Prostate gland (tissue), 2 donors: ENCODE results near the gene ITPRIP. TPM values are rescaled to one million over a fixed set of nuclear protein-coding genes. Genes with fewer than 3 reads are reported as not detected.
A peak's percentile ranks its signal among the peaks of the same experiment; 100 is the strongest.

ENCODE experiments used
- DNase-seq: peaks from one replicate; pipeline ENCODE4 v3.0.0-alpha.2; 2019; ENCODE audit warnings: low spot score
- H3K27ac ChIP-seq, 2 donors: fragments of 200-600 bp; sonication (generic); 2 replicates each; pipeline ENCODE4 v1.5.1; 2017 to 2019
- H3K27me3 ChIP-seq: fragments of 200-600 bp; sonication (generic); replicated peaks from 2 replicates; pipeline ENCODE4 v1.5.1; 2019; ENCODE audit not compliant: insufficient read depth
- H3K36me3 ChIP-seq, 2 donors: fragments of 200-600 bp; sonication (generic); 1 replicate in 1 of 2; 2 replicates in 1 of 2; pipeline versions ENCODE4 v1.5.1 to v1.8.1; 2017 to 2019
- H3K4me1 ChIP-seq: fragments of 200-600 bp; sonication (generic); replicated peaks from 2 replicates; pipeline ENCODE4 v1.5.1; 2019
- H3K4me3 ChIP-seq, 2 donors: fragments of 200-600 bp; sonication (generic); 2 replicates each; pipeline ENCODE4 v1.5.1; 2017 to 2019
- H3K9me3 ChIP-seq: fragments of 200-600 bp; sonication (generic); 2 replicates; pipeline ENCODE4 v1.5.1; 2017
- POLR2A ChIP-seq: fragments of 450-650 bp; IDR thresholded peaks from one replicate; pipeline ENCODE4 v1.6.1; 2016; ENCODE audit warnings: antibody characterized with exemption, mild to moderate bottlenecking
- POLR2AphosphoS5 ChIP-seq: sonication (generic); formaldehyde crosslinking; IDR thresholded peaks from one replicate; pipeline ENCODE4 v1.6.1; 2017; ENCODE audit warnings: antibody characterized with exemption
- WGBS: methylation state at CpG from one replicate; pipeline ENCODE4 v1.1.5; 2018; 5-methylcytosine and 5-hydroxymethylcytosine counted together
- intact Hi-C: fragments of 100-400 bp; cut with DNase I; formaldehyde crosslinking; loops from one replicate; pipeline ENCODE4 v1.14.2; 2022
- total RNA-seq, 2 donors: library from RNA; depleted of rRNA; stranded (reverse); fragments of >200 nt; gene quantifications; one replicate each; pipeline ENCODE4 v1.1.0, GENCODE V29; 2016
- TF ChIP-seq, protein P1 (sequence below), 4 experiments: fragments of 200-600 bp in 2 of 4; fragments of 450-650 bp in 2 of 4; sonication (generic) in 2 of 4; IDR thresholded peaks; 1 replicate in 3 of 4; 2 replicates in 1 of 4; pipeline ENCODE4 v1.5.1; 2016 to 2019; ENCODE audit warnings: antibody characterized with exemption in 4 of 4, mild to moderate bottlenecking in 2 of 4, moderate library complexity in 2 of 4

Gene ITPRIP, protein sequence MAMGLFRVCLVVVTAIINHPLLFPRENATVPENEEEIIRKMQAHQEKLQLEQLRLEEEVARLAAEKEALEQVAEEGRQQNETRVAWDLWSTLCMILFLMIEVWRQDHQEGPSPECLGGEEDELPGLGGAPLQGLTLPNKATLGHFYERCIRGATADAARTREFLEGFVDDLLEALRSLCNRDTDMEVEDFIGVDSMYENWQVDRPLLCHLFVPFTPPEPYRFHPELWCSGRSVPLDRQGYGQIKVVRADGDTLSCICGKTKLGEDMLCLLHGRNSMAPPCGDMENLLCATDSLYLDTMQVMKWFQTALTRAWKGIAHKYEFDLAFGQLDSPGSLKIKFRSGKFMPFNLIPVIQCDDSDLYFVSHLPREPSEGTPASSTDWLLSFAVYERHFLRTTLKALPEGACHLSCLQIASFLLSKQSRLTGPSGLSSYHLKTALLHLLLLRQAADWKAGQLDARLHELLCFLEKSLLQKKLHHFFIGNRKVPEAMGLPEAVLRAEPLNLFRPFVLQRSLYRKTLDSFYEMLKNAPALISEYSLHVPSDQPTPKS
- total RNA-seq, result 10 to 100 TPM; 12.5 to 35.8 TPM

DNA sequence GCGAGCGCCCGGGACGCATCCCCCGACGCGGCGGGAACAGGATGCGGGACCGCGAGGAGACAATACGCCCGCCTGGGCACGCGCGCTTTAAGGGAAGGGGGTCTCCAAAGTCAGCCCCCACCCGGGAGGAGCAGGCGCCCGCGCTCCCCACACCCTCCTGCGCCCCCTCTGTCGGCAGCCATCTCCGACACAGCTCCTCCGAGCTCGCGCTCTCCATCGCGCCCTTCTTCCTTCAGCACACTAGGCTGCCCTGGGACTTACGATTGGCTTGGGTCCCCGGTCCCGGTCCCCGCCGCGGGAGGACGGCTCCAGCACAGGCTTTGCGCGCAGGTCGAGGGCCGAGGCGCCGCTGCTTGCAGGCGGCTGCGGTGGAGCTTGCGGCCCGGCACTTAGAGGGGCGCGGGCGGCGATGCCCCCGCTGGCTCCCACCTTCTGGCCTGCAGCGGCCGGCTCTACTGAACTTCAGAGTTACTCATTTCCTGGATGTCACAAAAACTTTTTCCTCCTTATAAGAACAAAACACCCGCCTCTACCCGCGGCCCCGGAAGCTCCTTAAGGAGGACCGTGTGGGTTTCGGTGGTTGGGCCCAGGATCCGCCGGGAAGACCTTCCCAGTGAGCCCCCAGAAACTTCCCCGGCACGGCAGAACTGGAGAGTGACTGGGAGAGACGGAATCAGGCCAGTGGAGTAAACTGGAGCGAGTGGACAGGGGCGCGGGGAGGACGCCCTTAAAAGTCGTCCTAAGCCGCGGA is at the start of gene ITPRIP:
ITPRIP (minus strand) TSS at position 481 of the 751 bp plus-strand sequence. CDS start 22,414 bp downstream, outside the sequence.
- TF ChIP-seq, protein P1, sequence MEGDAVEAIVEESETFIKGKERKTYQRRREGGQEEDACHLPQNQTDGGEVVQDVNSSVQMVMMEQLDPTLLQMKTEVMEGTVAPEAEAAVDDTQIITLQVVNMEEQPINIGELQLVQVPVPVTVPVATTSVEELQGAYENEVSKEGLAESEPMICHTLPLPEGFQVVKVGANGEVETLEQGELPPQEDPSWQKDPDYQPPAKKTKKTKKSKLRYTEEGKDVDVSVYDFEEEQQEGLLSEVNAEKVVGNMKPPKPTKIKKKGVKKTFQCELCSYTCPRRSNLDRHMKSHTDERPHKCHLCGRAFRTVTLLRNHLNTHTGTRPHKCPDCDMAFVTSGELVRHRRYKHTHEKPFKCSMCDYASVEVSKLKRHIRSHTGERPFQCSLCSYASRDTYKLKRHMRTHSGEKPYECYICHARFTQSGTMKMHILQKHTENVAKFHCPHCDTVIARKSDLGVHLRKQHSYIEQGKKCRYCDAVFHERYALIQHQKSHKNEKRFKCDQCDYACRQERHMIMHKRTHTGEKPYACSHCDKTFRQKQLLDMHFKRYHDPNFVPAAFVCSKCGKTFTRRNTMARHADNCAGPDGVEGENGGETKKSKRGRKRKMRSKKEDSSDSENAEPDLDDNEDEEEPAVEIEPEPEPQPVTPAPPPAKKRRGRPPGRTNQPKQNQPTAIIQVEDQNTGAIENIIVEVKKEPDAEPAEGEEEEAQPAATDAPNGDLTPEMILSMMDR (IDR thresholded peaks at IDR 0.05), result peak in 2 of 4 experiments; percentile 16 to 21
- TF ChIP-seq POLR2A (peak; percentile 91), POLR2AphosphoS5 (peak; percentile 78)
- Histone ChIP-seq H3K9me3 (no peaks in the 10 kb centered on the region), H3K27me3 (no peaks in the 10 kb centered on the region), H3K27ac (peak within 1 kb of the TSS; percentile 96), H3K4me1 (peaks cover 10% of the 10 kb centered on the region), H3K36me3 (no peaks in the 10 kb centered on the region), H3K4me3 (peak within 1 kb of the TSS; percentile 70 to 94)
- under 1% methylated on average over 70 of the region's 70 CpGs for WGBS
- peak; percentile 71 for DNase-seq
- intact Hi-C loops, result no loop called here

DNA sequence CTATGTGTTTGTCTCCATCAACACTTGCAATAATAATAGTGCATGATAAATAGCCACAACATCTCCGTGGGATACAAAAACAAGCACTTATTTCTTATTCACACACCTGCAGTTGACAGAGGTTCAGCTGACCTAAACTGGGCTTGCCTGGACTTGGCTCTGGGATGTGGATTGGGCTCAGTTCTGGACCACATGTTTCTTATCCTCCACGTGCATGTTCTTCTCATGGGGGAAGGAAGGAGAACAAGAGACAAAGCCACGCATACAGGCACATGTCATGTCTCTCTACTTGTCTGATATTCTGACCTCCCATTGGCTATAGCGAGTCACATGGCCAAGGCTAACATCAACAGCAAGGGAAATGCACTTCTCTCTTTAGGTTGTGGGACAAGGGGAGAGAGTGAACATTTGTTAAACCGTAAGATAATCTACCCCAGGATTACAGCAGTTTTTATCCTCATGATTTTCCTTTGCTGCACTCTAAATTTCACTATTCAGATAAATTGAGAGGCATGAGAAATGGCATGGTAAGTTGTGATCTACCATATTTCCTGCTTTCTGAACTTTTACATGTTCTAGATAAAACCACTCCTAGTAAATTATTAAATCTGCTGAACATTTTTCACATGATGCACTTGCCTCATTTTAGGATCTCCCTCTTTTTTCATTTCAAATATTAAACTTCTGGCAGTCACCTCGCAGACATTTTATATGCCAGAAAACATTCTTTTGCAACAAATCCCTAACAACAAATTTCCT is 49.0 kb upstream of the ITPRIP start:
- no peak for DNase-seq
- WGBS, result 57% methylated on average over 6 of the region's 6 CpGs
- Histone ChIP-seq H3K27me3 (peaks cover 2% of the 10 kb centered on the region), H3K36me3 (no peaks in the 10 kb centered on the region), H3K9me3 (no peaks in the 10 kb centered on the region), H3K27ac (no peak overlapping the region), H3K4me3 (no peak overlapping the region), H3K4me1 (no peaks in the 10 kb centered on the region)
- intact Hi-C loops, result no loop called here
- TF ChIP-seq POLR2A (no peak), POLR2AphosphoS5 (no peak)
- TF ChIP-seq, protein P1 (IDR thresholded peaks at IDR 0.05), result no peak

DNA sequence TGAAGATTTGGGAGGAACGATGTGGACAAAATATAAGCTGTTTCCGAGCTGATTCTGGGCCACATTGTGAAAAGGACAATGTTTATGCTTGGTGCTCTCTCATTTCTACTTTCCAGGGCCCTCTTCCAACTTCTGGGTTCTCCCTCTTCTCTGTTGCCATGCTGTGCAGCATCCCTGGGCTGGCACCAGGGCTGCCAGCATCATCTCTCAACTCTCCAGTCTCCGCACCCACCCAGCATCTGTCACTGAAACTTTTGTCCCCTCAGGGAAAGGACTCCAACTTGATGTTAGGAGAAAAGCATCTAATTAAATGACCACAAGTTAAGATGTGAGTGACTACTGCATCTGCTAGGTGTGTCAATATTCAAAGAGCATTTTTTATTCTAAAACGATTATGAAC is 42.1 kb upstream of the ITPRIP start:
- Histone ChIP-seq H3K36me3 (no peaks in the 10 kb centered on the region), H3K27me3 (no peaks in the 10 kb centered on the region), H3K27ac (no peak overlapping the region), H3K4me3 (no peak overlapping the region), H3K4me1 (no peaks in the 10 kb centered on the region), H3K9me3 (no peaks in the 10 kb centered on the region)
- 81% methylated on average over 4 of the region's 4 CpGs for WGBS
- intact Hi-C loops, result no loop called here
- TF ChIP-seq POLR2AphosphoS5, result no peak
- TF ChIP-seq, protein P1 (IDR thresholded peaks at IDR 0.05), result no peak
- TF ChIP-seq POLR2A, result no peak
- DNase-seq, result no peak

DNA sequence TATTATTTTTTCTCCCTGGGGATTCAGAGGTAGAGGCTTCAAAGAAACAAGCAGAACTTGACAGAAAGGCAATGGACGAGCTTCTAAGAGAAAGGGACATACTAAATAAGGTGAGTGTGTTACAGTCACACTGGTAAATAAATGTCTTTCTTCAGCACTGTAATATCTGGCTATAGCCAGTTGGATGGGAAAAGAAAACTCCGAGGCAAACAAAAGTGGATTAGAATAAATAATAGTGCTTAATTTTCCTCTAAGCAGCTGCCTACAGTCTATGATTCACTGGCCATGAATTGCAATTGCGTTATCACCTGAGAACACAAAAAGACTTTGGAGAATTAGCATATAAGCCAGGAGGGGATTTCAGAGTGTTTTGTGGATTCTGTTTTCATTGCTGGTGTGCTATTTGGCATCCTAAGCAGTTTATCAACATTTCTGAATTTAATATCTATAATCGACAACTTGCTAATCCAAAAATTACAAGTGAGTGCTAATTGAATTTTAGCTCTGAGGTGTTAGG is 38.6 kb upstream of the ITPRIP start:
- DNase-seq, result no peak
- Histone ChIP-seq H3K27ac (no peak overlapping the region), H3K4me1 (no peaks in the 10 kb centered on the region), H3K36me3 (no peaks in the 10 kb centered on the region), H3K27me3 (no peaks in the 10 kb centered on the region), H3K9me3 (no peaks in the 10 kb centered on the region), H3K4me3 (no peak overlapping the region)
- intact Hi-C loops, result no loop called here
- 76% methylated on average over 4 of the region's 4 CpGs for WGBS
- no peak for TF ChIP-seq POLR2A
- TF ChIP-seq, protein P1 (IDR thresholded peaks at IDR 0.05), result no peak
- TF ChIP-seq POLR2AphosphoS5, result no peak
